Small intestine (tissue), 7 donors: ENCODE results near the gene PRKCE. TPM values are rescaled to one million over a fixed set of nuclear protein-coding genes. Genes with fewer than 3 reads are reported as not detected.
A peak's percentile ranks its signal among the peaks of the same experiment; 100 is the strongest.
"Not testable (repeated sequence)": the region's sequence is repeated elsewhere in the genome, so short reads cannot be mapped to it uniquely, and the experiment has no call there.

Experiments
- DNase-seq, 2 donors: peaks; one replicate each; pipeline versions ENCODE4 v3.0.0 to v3.0.0-alpha.2; 2013
- FAIRE-seq: peaks from 2 replicates; lab custom pipeline; 2012; peaks lifted over from hg19 to GRCh38; lab: Jason Lieb, UNC
- H3K27ac ChIP-seq, 3 donors: one replicate each; pipeline ENCODE4 v1.5.1; 2013; ENCODE audit warnings: low read length in 2 of 3, mild to moderate bottlenecking in 2 of 3, control low read depth in 1 of 3, inconsistent platforms in 1 of 3, low read depth in 1 of 3, moderate library complexity in 1 of 3
- H3K27me3 ChIP-seq, 3 donors: one replicate each; pipeline ENCODE4 v1.6.1; 2013; ENCODE audit warnings: low read length in 3 of 3, inconsistent platforms in 1 of 3; ENCODE audit not compliant: control insufficient read depth in 3 of 3, insufficient read depth in 3 of 3
- H3K36me3 ChIP-seq, 3 donors: one replicate each; pipeline ENCODE4 v1.6.1; 2013; ENCODE audit warnings: low read length in 3 of 3, inconsistent platforms in 1 of 3, low read depth in 1 of 3, mild to moderate bottlenecking in 1 of 3, moderate library complexity in 1 of 3; ENCODE audit not compliant: control insufficient read depth in 3 of 3, insufficient read depth in 2 of 3
- H3K4me1 ChIP-seq, 3 donors: one replicate each; pipeline ENCODE4 v1.6.1; 2013; ENCODE audit warnings: low read length in 2 of 3, inconsistent platforms in 1 of 3, low read depth in 1 of 3, mild to moderate bottlenecking in 1 of 3, moderate library complexity in 1 of 3; ENCODE audit not compliant: control insufficient read depth in 3 of 3, insufficient read depth in 2 of 3
- H3K4me3 ChIP-seq, 3 donors: one replicate each; pipeline ENCODE4 v1.5.1; 2013; ENCODE audit warnings: low read length in 3 of 3, control low read depth in 1 of 3, inconsistent platforms in 1 of 3, low read depth in 1 of 3, mild to moderate bottlenecking in 1 of 3, moderate library complexity in 1 of 3
- H3K9me3 ChIP-seq, 2 donors: one replicate each; pipeline ENCODE4 v1.6.1; 2013; ENCODE audit warnings: low read depth in 1 of 2, low read length in 1 of 2; ENCODE audit not compliant: control insufficient read depth in 2 of 2, insufficient read depth in 1 of 2
- WGBS, 3 donors: extraction: QIAGEN DNeasy Blood & Tissue Kit; methylation state at CpG; one replicate each; pipeline ENCODE4 v1.1.7; 2013; 5-methylcytosine and 5-hydroxymethylcytosine counted together
- polyA plus RNA-seq, 4 donors: library from polyadenylated mRNA; stranded (reverse) in 3 of 4; unstranded in 1 of 4; fragments of 200-250 nt in 3 of 4; fragments of 120-200 nt in 1 of 4; gene quantifications; one replicate each; pipeline versions ENCODE4 v1.2.1 to v1.2.3, GENCODE V29; 2013
- donor health status: healthy with polysubstance abuse.
- donor health status: control.
- donor health status: control.
- donor health status: Bipolar disorder and iron deficiency.
- donor health status: healthy.

Gene PRKCE
- polyA plus RNA-seq, 4 donors: 2.2 to 7.1 (median 5.4) TPM

DNA sequence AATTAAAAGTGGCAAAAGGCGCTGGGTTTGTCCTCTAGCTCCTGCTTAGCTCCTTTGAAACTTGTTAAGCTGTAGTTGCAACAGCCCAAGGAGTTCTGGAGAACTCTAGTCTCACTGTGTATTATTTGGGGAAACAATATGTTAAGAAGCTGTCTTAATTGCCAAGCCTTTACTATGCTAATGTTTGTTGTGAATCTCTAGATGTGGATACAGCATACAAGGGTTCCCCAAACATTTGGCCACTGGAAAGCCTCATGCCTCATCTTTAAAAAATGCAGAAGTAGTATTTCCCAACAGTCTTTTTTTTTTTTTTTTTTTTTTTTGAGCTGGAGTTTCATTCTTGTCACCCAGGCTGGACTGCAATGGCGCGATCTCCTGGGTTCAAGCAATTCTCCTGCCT is 236.7 kb downstream of the PRKCE start:
- FAIRE-seq: no peak
- WGBS, 3 donors: 76 to 94% (median 93%) methylated on average over 3 of the region's 3 CpGs
- DNase-seq: no peak
- Histone ChIP-seq H3K27me3 (no peaks in the 10 kb centered on the region), H3K4me1 (peaks cover 11 to 32% (median 17%) of the 10 kb centered on the region in 3 donors), H3K4me3 (no peak overlapping the region), H3K9me3 (no peaks in the 10 kb centered on the region), H3K36me3 (peaks cover 0 to 2% (median 0%) of the 10 kb centered on the region in 3 donors), H3K27ac (no peak overlapping the region)

GRCh38 chr2:45888641-45889040 is 237.2 kb downstream of the PRKCE start:
- Histone ChIP-seq H3K4me1 (peaks cover 11 to 32% (median 17%) of the 10 kb centered on the region in 3 donors), H3K27me3 (no peaks in the 10 kb centered on the region), H3K36me3 (peaks cover 0 to 2% (median 0%) of the 10 kb centered on the region in 3 donors), H3K9me3 (no peaks in the 10 kb centered on the region), H3K4me3 (no peak overlapping the region), H3K27ac (peak overlapping the region in 2 of 3 donors; percentile 47 to 48)
- 44 to 77% (median 61%) methylated on average over 4 of the region's 4 CpGs for WGBS, 3 donors
- FAIRE-seq (no peak), DNase-seq (peak in 1 of 2 donors; percentile 49)

DNA sequence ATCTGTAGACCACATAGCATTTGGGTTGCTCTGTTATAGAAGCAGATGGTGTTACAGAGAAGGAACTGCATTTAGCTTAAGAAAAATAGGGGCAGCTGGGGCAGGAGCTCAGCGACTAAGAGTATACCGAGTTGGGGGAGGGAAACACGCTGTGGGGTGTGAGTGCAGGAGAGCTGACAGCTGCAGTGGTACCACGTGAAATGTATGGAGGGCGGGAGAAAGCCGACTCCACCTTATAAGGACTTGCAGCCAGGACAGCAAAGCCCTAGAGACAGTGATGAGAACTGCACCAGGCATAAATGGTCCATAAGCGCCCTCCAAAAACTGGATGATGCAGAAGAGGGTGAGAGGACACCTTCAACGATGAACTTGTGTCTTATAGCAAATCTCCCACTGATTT is 237.6 kb downstream of the PRKCE start:
- no peaks in the 10 kb centered on the region for H3K9me3 ChIP-seq
- peak overlapping the region in 2 of 3 donors; percentile 47 to 48 for H3K27ac ChIP-seq
- H3K4me1 ChIP-seq: peaks cover 9 to 32% (median 17%) of the 10 kb centered on the region in 3 donors
- 24 to 43% (median 27%) methylated on average over 8 of the region's 8 CpGs for WGBS, 3 donors
- H3K27me3 ChIP-seq: no peaks in the 10 kb centered on the region
- H3K36me3 ChIP-seq: peaks cover 0 to 3% (median 0%) of the 10 kb centered on the region in 3 donors
- FAIRE-seq (no peak), DNase-seq (peak; percentile 48 to 71)
- no peak overlapping the region for H3K4me3 ChIP-seq

GRCh38 chr2:45889620-45890370 is 238.3 kb downstream of the PRKCE start:
- peak overlapping the region in 1 of 3 donors; percentile 18 for H3K27ac ChIP-seq
- no peaks in the 10 kb centered on the region for H3K27me3 ChIP-seq
- 62 to 71% (median 68%) methylated on average over 7 of the region's 7 CpGs for WGBS, 3 donors

GRCh38 chr2:45890371-45890646 is 238.8 kb downstream of the PRKCE start:
- Histone ChIP-seq H3K4me1 (peaks cover 7 to 32% (median 17%) of the 10 kb centered on the region in 3 donors), H3K27ac (peak overlapping the region in 1 of 3 donors; percentile 22)
- H3K4me3 ChIP-seq, FAIRE-seq, DNase-seq, H3K36me3 ChIP-seq, H3K9me3 ChIP-seq, H3K27me3 ChIP-seq: not testable (repeated sequence)
- whole genome bisulfite sequencing, 3 donors: 89 to 94% (median 91%) methylated on average over 6 of the region's 6 CpGs

More at GRCh38 chr2:45889620-45890370, 238.3 kb downstream of the PRKCE start:
- no peak for FAIRE-seq
- H3K36me3 ChIP-seq: peaks cover 0 to 3% (median 0%) of the 10 kb centered on the region in 3 donors
- H3K4me3 ChIP-seq: no peak overlapping the region
- no peaks in the 10 kb centered on the region for H3K9me3 ChIP-seq
- H3K4me1 ChIP-seq: peaks cover 7 to 32% (median 17%) of the 10 kb centered on the region in 3 donors
- DNase-seq: no peak

- Histone ChIP-seq H3K27ac (peak overlapping the region in 1 of 3 donors; percentile 22), H3K27me3 (no peaks in the 10 kb centered on the region), H3K36me3 (peaks cover 0 to 3% (median 0%) of the 10 kb centered on the region in 3 donors), H3K9me3 (no peaks in the 10 kb centered on the region), H3K4me3 (no peak overlapping the region), H3K4me1 (peaks cover 9 to 31% (median 17%) of the 10 kb centered on the region in 3 donors)
- 27 to 53% (median 38%) methylated on average over 5 of the region's 5 CpGs for WGBS, 3 donors
- DNase-seq (peak; percentile 36 to 64), FAIRE-seq (no peak)
These were observed 239.3 kb downstream of the PRKCE start for GRCh38 chr2:45890819-45891218.

DNA sequence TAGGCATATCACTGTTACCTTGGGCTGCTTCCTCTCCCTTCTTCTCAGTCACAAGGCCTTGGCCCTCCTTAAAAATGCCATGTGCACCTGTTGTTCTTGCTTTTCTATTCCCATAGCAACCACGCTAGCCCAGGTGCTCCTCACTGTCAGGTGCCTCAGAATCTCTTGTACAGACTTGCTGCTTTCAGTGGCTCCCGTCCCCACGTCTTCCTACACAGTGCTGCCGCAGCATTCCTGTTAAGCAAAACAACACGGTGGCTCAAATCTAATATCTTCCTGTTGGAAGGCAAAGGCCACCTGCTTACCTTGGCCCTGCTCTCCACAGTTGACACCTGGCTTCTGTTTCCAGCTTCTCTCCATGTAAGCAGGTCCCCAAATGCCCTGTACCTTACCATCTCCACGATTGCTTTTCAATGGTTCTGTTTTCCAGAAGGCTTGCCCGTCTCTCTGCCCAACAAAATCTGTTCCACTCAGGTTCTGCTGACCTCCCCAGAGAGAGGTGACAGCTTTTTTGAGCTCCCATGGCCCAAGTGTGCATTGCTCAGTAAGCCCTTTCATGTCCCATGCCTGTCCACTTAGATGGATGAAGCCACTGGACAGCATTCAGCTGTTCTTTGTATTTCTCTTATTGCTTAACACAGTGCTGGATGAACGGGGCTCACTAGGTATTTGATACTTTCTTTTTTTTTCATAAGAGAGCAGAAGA is 240.4 kb downstream of the PRKCE start:
- H3K27ac ChIP-seq: no peak overlapping the region
- FAIRE-seq (no peak), DNase-seq (peak in 1 of 2 donors; percentile 13)
- H3K4me1 ChIP-seq: peaks cover 9 to 25% (median 17%) of the 10 kb centered on the region in 3 donors
- H3K27me3 ChIP-seq: no peaks in the 10 kb centered on the region
- no peaks in the 10 kb centered on the region for H3K9me3 ChIP-seq
- no peak overlapping the region for H3K4me3 ChIP-seq
- peaks cover 0 to 3% (median 0%) of the 10 kb centered on the region in 3 donors for H3K36me3 ChIP-seq
- 35 to 67% (median 46%) methylated on average over 8 of the region's 8 CpGs for WGBS, 3 donors

DNA sequence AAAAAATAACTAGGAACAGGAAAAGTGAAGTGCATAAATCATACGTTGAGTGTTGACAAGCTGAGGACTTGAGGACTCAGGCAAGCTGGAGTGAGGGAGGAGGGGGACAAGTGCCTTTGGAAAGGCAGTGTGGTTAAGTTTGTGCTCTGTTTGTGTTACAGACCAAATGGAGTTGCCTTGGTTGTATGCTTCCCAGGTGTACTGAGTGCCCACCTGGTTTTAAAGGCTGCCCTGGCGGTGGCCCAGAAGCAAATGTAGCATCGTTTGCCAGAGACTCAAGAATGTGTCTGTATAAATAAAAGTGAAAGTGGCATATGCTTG is 240.9 kb downstream of the PRKCE start:
- H3K4me3 ChIP-seq: no peak overlapping the region
- WGBS, 3 donors: 31 to 48% (median 39%) methylated on average over 3 of the region's 3 CpGs
- H3K36me3 ChIP-seq: peaks cover 0 to 3% (median 0%) of the 10 kb centered on the region in 3 donors
- H3K4me1 ChIP-seq: peaks cover 9 to 25% (median 17%) of the 10 kb centered on the region in 3 donors
- no peaks in the 10 kb centered on the region for H3K27me3 ChIP-seq
- DNase-seq: no peak
- no peak for FAIRE-seq
- H3K9me3 ChIP-seq: no peaks in the 10 kb centered on the region
- H3K27ac ChIP-seq: no peak overlapping the region
